Mononuclear cell (primary cell): ENCODE measurements around the gene ABHD12B. TPM values are rescaled to one million over a fixed set of nuclear protein-coding genes. Genes with fewer than 3 reads are reported as not detected.
A peak's percentile ranks its signal among the peaks of the same experiment; 100 is the strongest.
"Not testable (repeated sequence)": the region's sequence is repeated elsewhere in the genome, so short reads cannot be mapped to it uniquely, and the experiment has no call there.

Experiments
- H3K27me3 ChIP-seq: 2 replicates; pipeline ENCODE4 v1.6.0; 2011; ENCODE audit warnings: low read length, control low read depth; ENCODE audit not compliant: insufficient read depth
- H3K4me1 ChIP-seq: 2 replicates; pipeline ENCODE4 v1.5.1; 2011; ENCODE audit warnings: mild to moderate bottlenecking, low read length, control low read depth; ENCODE audit not compliant: insufficient read depth
- H3K4me3 ChIP-seq: 2 replicates; pipeline ENCODE4 v1.5.1; 2011; ENCODE audit warnings: mild to moderate bottlenecking, low read length, moderate library complexity
- H3K9me3 ChIP-seq: 2 replicates; pipeline ENCODE4 v1.5.1; 2011; ENCODE audit warnings: low read depth, mild to moderate bottlenecking, control low read depth, low read length
- total RNA-seq: library from RNA; depleted of rRNA; stranded (reverse); fragments of >200 nt; gene quantifications from one replicate; pipeline ENCODE4 v1.2.3, GENCODE V29; 2012

ABHD12B gene
- total RNA-seq, 1 donor: not detected

DNA sequence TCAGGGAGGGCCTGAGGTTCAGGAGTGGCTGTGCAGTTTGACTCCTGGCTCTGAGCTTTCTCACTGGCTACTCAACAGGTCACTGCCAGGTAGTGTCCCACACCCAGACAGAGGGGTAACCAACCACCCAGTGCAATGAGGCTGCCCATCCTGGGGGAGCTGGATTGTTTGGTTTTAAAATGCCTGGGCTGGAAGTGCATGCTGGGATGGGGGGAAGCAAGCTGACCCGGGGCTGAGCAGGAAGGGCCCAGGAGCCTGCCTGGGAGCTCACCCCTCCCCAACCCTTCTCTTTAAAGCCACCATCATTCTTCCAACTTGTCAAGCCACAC is 12.6 kb upstream of the ABHD12B start:
- Histone ChIP-seq H3K4me3 (peak overlapping the region; percentile 70), H3K4me1 (peaks cover 15% of the 10 kb centered on the region), H3K27me3 (no peaks in the 10 kb centered on the region), H3K9me3 (no peaks in the 10 kb centered on the region)

DNA sequence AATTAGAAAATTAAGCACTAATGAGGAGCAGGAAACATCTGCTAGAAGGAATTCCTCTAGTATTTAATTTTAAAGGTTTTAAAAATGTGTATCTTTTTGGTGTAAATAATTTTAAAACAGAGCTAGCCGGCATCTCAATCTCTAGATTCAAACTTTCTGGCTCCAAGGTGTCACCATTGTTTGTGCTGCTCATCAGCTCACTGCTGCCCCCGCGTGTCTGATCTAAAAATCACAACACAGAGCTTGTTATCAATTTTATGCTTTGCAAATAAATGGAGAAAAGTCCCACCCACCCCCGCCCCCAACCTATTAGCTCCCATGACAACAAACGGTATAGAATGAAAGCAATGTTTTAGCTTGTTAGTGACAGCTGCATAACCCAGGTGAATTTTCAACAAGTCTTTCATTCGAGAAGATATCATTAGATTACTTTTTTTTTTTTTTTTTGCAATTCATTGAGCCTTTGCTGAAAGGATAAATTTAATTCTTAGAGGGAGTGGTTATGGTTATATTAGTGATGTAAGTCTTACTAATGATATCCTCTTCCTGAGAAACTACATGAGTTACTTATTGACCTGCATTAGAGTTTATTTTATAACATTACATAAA is 11.3 kb upstream of the ABHD12B start:
- Histone ChIP-seq H3K9me3 (no peaks in the 10 kb centered on the region), H3K27me3 (no peaks in the 10 kb centered on the region), H3K4me1 (peaks cover 13% of the 10 kb centered on the region)

DNA sequence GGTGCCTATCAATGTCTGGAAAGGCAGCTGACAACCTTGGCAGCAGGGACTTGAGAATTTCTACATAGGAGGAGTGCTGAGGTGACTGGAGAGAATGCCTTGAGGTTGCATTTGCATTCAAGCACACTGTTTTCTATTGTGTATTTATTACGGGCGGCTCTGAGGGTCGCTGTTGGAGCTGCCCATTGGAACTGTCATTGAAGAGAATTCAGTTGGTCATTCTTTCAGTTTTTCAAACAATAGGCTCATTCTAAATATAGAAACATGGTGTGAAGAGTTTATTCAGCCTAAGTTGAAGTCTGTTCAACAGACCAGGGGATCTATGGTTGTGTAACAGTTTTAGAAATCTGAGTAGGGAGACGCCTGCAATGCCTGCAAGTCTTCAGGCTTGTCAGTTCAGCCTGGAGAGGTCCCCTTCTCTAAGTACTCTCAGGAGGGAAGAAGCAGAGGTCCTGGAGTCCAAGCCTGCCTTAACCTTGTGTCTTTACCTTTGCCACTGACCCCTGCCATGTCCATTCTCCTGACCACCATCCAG is 9.8 kb upstream of the ABHD12B start:
- H3K4me1 ChIP-seq: peaks cover 20% of the 10 kb centered on the region

More for the DNA sequence above, 11.3 kb upstream of the ABHD12B start:
- H3K4me3 ChIP-seq: peak overlapping the region; percentile 70

DNA sequence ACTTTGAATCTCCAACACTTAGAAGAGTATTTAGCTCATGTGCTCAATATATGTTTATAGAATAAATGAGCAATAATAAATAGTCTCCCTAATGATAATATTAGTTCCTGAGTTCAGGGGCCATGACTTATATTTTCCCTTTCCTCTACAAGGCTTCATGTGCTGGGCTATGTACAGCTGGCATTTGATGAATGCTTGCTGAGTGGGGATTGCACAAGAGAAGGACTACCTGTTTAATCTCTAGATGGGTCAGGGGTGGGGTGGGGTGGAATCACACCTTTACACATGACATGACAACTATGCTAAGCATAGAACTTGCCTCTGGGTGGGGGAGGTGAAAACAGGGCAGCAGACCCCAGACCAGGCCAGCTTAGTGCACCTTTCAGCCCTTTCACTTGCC is 7.6 kb upstream of the ABHD12B start:
- Histone ChIP-seq H3K4me3 (no peak overlapping the region), H3K4me1 (peaks cover 20% of the 10 kb centered on the region), H3K9me3 (no peaks in the 10 kb centered on the region), H3K27me3 (peaks cover 13% of the 10 kb centered on the region)

More for the DNA sequence above, 9.8 kb upstream of the ABHD12B start:
- Histone ChIP-seq H3K4me3 (no peak overlapping the region), H3K27me3 (no peaks in the 10 kb centered on the region), H3K9me3 (no peaks in the 10 kb centered on the region)

DNA sequence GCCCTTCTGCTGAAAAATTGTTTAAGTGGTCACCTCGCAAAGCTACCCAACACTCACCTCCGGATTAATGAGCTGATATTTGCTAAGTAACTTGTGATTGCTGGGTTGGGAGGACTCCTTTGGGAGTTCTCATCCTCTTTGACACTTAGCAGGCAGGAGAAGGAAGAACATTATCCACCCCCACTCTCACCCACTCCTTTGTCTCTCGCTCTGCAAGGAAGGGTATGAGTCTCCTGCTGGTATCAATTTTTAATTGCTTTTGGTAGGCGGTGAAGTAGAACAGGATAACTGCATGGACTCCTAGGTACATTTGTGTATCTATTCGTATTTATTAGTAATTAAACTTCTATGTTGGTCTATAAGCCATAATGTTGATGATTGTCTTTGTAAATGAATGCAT is 6.9 kb upstream of the ABHD12B start:
- H3K4me3 ChIP-seq: no peak overlapping the region
- H3K9me3 ChIP-seq: no peaks in the 10 kb centered on the region

DNA sequence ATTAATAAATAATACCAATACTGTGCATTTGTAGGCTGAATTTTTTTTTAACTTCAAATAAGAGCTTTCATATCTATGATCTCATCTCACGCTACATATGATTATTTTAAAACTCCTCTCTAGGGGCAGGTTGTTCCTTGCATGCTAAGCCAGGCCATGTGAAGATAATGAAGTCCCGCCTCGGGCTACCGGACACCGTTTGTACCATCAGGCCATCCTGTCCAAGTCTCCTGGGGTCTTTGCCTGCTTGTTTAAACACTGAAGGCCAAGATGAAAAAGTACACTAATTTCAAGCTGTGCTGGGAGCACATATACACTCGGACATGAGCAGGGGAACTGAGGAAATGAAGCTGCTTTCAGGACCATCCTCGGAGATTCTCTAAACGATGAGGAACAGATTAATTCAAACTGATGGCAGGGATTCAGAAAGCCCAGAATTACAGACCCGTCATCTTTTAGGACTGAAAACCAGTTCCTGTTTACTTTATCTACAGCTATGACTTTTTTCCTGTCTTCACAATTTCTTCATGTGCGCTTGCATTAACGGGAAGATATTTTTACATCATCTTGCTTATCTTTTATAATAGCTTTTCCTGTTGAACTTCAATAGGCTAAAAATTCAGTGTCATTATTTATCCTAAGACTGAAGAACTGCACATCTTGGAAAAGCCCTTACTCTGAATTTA is 6.3 kb upstream of the ABHD12B start:
- Histone ChIP-seq H3K9me3 (no peaks in the 10 kb centered on the region), H3K27me3 (peaks cover 25% of the 10 kb centered on the region), H3K4me1 (peaks cover 10% of the 10 kb centered on the region), H3K4me3 (no peak overlapping the region)

More for the DNA sequence above, 6.9 kb upstream of the ABHD12B start:
- peaks cover 13% of the 10 kb centered on the region for H3K4me1 ChIP-seq
- peaks cover 20% of the 10 kb centered on the region for H3K27me3 ChIP-seq

DNA sequence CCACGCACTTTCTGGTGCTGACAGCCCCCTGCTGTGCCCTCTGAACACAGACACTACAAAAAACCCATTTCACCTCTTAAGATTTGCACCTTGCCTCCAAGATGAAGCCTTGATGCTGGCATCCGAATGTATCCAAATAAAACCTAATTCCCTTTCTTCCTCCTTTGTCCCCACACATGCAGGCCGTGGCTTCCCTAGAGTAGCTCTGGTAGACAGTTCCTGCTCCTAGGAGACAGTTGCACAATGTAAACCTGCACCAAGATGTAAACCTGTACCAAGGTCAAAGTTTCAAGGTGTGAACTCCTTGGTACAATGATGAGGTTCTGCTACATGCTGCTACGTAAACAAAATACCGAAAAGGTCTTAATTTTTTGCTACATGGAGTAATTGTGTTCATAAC is 625 bp upstream of the ABHD12B start:
- H3K4me3 ChIP-seq: no peak overlapping the region
- peaks cover 47% of the 10 kb centered on the region for H3K27me3 ChIP-seq
- no peaks in the 10 kb centered on the region for H3K9me3 ChIP-seq
- peaks cover 32% of the 10 kb centered on the region for H3K4me1 ChIP-seq

DNA sequence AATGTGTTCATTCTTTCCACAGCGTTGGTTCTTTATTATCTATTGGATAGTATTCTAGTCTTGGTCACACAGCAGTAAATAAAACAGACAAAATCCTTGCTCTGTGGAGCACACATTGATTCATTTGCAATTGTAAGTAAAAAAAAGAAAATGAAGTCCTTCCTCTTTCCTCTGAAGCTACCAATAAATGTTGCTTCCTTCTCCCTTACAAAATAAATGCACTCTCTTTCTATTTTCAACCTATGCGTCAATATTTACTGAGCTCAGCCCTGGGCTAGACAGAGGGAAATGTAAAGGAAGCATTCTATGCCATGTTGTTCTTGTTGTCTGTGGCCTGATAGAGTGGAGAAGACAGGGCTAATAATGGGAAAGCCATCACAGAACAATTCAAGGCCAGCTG is 2.9 kb downstream of the ABHD12B start:
- Histone ChIP-seq H3K27me3 (peaks cover 30% of the 10 kb centered on the region), H3K9me3 (no peaks in the 10 kb centered on the region), H3K4me3 (no peak overlapping the region), H3K4me1 (peaks cover 30% of the 10 kb centered on the region)

DNA sequence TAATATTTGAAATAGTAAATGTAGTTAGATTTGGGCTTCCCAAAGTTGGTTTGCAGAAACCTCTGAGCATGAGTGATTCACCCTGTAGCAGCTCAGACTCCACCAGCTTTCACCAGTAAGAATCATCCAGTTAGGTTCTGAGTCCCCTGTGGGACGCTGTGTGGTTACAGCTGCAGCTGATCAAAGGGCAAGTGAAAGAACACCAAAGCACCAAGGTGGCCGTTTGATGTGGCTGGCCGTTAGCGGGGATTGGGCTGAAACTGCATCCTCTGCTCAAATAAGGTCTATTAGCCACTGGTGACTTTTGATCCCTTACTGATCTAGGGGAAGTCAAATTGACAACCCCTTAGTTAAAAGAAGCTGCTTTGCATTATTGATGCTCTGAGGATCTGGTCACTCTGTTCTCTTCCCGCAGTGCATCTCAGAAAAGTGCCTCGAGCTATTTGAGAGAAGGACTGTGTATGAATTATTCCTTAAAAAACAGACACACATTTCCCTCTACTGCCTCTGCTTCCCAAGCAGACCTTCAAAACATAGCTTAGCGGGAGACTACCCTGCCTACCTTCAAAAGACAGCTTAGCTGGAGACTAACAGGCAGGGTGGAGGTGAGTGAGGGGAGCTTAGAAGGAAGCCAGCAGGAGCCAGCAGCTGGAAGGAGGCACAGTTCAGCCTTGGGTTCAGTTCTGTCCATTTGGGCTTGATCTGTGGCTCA is 3.7 kb downstream of the ABHD12B start:
- H3K4me3 ChIP-seq: no peak overlapping the region
- H3K9me3 ChIP-seq: no peaks in the 10 kb centered on the region
- H3K27me3 ChIP-seq: peaks cover 22% of the 10 kb centered on the region
- peaks cover 30% of the 10 kb centered on the region for H3K4me1 ChIP-seq

DNA sequence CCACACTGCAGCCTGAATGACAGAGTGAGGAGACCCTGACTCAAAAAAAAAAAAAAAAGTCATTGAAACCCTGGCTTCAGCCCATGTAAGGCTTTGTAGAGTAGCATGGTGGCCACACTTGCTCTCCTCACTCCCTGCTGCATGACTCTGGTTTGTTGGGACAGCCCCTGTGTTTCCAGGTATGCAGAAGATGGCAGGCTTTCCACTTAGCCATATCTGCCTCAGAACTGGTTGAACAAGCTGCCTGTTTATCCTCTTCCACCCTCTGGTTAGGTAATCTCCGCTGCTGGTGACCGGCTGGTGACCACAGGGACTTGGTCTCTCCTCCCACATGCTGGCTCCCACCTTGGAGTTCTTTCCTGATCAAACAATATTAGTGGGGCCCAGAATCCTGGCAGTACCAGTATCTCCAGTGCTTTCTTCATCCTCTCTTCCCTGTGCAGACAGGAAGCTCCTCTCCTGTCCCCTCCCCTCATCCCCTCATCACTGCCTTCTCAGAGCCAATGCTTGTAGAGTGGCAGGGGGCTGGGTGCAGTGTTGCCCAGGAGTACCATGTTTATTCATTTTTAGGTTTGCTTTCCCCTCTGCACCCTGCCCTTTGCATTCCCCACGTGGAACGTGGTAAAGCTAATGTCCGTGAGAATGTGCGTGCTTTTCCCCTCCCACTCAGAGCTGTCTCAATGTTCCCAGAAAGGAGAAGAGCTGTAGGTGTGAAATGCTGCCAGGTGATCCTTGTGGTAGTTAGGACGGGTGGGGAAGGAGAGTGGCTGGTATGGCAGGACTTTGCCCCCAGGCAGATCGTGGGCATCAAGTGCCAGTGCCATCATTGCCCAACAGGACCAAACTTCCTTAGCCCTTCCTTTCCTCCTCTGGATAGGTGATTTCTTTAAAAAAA is 11.3 kb downstream of the ABHD12B start:
- no peaks in the 10 kb centered on the region for H3K9me3 ChIP-seq
- no peaks in the 10 kb centered on the region for H3K4me1 ChIP-seq
- no peaks in the 10 kb centered on the region for H3K27me3 ChIP-seq
- H3K4me3 ChIP-seq: no peak overlapping the region

DNA sequence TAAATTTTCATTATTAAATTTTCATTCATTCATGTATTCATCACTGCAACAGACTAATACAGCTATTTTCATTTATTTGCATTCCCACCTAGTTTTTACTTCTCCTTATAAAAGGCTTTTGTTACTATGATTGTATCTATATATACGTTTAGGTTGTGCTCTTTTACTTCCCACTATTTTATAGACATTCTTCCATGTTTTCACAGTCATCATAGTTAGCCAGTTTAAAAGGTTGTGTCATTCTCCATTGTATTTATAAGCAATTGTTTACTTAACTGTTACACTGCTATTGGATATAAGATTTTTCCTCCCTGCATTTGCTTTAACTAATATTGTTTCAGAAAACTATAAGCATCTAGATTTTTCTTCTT is 12.0 kb downstream of the ABHD12B start:
- Histone ChIP-seq H3K4me1 (no peaks in the 10 kb centered on the region), H3K4me3 (no peak overlapping the region), H3K9me3 (no peaks in the 10 kb centered on the region), H3K27me3 (no peaks in the 10 kb centered on the region)

DNA sequence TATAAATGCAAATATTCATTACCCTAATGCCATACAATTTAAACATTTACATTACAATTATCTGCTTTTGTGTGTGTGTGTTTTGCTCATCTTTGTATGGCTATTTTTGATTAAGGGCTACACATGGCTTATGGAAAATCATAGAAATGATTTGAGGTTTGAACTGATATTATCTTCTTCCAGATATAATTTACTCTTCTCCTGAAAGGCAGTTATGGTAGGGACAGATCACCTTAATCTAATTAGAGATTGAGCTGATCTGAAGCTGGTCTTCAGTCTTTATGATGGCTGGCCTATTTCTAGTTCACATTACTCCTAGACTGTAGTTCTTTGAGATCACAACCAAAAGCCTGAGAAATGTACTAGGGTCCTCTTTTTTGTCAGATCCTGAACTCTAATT is 15.6 kb downstream of the ABHD12B start:
- no peaks in the 10 kb centered on the region for H3K9me3 ChIP-seq
- no peaks in the 10 kb centered on the region for H3K4me1 ChIP-seq
- no peaks in the 10 kb centered on the region for H3K27me3 ChIP-seq
- H3K4me3 ChIP-seq: no peak overlapping the region

DNA sequence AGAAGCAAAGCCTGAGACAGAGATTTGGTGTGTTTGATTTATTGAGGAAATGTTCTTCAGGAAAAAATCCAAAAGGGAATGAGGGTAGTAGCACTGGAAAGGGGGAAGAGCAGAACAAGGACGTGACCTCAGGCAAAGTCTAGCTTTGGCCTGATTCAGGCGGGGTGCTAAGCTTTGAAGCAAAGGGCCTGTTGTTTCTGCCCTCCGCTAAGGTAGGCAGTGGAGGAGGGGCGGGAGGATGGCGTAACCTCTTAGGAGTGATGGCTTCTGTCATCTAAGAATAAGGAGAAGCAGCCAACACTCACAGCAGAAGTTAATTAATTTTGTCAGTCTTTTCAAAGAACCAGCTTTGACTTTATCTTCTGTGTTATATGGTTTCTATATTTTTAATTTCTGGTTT is 20.4 kb downstream of the ABHD12B start:
- H3K4me3 ChIP-seq: no peak overlapping the region
- H3K27me3 ChIP-seq: no peaks in the 10 kb centered on the region
- H3K4me1 ChIP-seq: no peaks in the 10 kb centered on the region
- H3K9me3 ChIP-seq: no peaks in the 10 kb centered on the region

DNA sequence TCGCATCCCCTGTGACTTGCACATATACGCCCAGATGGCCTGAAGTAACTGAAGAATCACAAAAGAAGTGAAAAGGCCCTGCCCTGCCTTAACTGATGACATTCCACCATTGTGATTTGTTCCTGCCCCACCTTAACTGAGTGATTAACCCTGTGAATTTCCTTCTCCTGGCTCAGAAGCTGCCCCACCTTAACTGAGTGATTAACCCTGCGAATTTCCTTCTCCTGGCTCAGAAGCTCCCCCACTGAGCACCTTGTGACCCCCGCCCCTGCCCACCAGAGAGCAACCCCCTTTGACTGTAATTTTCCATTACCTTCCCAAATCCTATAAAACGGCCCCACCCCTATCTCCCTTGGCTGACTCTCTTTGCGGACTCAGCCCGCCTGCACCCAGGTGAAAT is 24.6 kb downstream of the ABHD12B start:
- H3K27me3 ChIP-seq, H3K4me1 ChIP-seq, H3K9me3 ChIP-seq, H3K4me3 ChIP-seq: not testable (repeated sequence)

DNA sequence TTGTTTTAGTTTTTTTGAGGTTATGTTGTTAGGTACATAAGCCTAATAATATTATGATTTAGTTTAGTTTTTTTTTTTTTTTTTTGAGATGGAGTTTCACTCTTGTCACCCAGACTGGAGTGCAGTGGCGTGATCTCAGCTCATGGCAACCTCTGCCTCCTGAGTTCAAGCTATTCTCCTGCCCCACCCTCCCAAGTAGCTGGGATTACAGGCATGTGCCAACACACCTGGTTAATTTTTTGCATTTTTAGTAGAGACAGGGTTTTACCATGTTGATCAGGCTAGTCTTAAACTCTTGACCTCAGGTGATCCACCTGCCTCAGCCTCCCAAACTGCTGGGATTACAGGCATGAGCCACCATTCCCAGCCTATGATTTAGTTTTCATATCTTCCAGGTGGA is 25.2 kb downstream of the ABHD12B start:
- not testable (repeated sequence) for H3K4me1 ChIP-seq, H3K27me3 ChIP-seq, H3K9me3 ChIP-seq, H3K4me3 ChIP-seq
